ENCODE results near the gene ALDH3B1.

Gene ALDH3B1

DNA sequence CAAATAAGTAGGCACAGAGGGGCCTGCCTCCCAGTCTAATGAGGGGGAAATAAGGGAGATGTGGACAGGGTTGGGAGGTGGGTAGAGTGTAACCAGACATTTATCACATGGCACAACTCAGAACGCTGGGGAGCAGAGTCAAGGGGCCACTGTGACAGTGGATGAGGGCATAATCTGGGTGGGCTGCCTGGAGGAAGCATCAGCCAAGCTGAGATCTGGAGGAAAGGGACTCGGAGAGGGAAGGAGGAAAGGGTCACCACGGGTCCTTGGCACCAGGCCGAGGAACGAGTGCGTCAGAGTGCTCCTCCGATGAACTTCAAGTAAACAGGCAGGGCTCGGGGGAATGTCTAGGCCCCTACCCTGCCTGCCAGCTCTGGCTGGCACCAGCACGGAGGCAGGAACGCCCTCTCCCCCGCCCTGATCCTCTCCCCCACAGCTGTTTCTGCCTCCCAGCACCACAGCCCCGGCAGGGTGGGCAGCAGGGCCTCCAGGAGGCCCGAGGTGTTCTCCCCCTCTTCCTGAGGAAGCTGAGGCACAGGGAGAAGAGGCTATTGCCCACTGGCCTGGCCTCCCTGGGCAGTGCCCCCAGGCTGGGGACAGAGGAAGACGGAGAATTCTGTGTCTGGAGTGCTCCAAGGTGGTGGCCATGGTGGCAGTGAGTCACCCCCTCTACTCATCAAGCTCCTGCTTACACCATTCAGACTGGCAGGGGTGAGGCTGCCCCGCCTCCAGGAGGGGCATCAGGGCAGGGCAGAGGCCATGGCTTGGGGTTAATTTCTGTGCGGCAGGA lies 4.2 kb downstream of the ALDH3B1 start:
- DNase-seq, result no peak

DNA sequence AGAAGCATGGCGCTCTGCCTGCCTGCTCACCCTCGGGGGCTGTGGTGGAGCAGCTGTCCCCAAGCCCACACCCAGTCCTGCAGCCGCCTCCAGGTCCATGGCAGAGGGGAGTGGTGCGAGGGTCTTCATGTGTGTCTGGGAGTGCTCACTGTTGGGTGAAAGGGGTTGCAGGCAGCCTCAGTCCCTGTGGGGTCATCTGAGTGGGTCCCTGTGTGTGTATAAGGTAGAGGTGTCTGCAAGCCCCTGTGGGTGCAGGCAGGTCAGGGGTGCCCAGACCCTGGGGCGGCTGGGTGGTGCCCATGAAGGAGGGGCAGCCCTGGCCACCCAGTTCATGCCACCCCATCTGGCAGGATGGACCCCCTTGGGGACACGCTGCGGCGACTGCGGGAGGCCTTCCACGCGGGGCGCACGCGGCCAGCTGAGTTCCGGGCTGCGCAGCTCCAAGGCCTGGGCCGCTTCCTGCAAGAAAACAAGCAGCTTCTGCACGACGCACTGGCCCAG lies 4.9 kb downstream of the ALDH3B1 start:
- no peak for DNase-seq

DNA sequence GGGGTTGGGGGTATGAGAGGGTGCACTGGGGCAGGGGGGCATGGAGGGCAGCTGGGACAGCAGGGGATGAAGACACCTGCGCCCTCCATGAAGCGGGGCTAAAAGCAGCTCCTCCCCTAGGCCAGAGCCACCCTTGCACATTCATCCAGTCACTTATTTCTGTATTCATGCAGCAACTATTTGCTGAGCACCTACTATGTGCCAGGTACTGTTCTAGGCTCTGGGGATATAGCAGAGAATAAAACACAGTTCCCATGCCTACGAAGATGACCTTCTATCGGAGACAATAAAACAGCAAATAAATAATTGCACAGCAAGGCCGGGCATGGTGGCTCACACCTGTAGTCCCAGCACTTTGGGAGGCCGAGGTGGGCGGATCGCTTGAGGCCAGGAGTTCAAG lies 5.3 kb downstream of the ALDH3B1 start:
- DNase-seq, result no peak

DNA sequence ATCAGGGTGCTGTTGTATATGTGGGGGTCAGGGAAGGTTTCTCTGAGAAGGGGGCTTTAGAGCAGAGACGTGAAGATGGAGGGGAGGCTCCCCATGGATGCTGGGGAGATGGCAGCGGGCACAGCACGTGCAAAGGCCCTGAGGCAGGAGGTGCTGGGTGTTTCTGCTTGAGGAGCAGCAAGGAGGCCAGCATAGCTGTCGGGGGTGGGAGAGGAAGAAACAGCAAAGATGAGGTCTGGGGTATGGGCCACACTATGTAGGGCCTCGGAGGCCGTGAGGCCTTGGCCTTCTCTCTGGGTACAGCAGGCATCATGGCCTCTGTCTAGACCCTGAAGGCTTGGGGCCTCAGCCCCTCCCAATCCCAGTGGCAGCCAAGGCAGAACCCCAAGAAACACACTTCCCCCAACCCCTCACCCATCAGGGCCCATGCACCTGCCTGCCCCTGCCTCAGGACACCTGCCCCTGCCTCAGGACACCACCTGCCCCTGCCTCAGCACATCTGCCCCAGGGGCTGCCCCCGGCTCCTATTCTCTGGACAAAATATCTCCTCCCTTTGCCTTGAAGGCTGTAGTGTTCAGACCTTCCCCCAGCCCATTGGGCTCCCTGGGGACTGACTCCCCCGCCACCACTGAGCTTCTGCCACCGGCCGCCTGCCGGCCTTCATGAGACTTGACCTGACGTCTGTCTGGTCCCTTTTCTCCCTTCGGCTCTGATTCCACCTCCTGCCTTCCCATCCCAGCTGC lies 6.2 kb downstream of the ALDH3B1 start:
- no peak for DNase-seq

DNA sequence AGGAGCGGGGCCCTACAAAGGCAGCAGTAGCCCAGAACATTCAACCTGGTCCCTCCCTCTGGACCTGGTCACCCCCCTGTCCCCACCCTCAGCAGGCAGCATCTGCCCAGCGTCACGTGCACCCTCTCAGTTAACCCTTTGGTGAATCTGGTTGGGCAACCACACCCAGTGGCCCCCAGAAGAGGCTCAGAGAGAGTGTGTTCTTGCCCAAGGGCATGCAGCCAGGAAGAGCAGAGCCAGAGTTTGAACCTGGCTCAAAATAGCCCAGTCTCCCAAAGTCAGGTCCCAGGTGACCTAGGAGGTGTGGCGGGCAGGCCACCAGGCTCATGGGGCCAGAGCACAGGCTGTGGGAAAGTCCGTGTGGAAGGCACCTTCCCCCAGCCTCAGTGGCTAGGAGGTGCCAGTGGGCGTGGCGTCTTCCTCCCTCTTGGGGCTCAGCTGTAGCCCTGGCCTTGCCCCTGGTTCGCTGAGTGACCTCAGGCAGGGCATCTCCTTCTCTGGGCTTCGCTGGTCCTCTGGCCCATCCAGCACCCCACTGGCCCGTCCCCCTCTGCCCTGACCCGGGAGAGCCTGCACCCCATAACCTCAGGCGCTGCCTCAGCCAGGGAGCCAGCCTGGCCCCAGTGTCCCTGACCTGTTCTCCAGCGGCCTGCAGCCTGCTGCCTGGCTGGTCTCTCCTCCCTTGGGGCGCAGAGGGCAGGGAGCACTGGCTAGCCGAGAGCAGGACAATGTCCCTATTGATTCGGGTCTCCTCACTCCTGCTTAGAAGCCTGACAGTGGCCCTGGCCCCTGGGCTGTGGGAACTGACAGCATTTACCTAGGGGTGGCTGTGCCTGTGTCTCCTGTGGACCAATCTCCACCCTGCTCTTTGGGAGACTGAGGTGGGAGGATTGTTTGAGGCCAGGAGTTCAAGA lies 7.0 kb downstream of the ALDH3B1 start:
- DNase-seq, result no peak

DNA sequence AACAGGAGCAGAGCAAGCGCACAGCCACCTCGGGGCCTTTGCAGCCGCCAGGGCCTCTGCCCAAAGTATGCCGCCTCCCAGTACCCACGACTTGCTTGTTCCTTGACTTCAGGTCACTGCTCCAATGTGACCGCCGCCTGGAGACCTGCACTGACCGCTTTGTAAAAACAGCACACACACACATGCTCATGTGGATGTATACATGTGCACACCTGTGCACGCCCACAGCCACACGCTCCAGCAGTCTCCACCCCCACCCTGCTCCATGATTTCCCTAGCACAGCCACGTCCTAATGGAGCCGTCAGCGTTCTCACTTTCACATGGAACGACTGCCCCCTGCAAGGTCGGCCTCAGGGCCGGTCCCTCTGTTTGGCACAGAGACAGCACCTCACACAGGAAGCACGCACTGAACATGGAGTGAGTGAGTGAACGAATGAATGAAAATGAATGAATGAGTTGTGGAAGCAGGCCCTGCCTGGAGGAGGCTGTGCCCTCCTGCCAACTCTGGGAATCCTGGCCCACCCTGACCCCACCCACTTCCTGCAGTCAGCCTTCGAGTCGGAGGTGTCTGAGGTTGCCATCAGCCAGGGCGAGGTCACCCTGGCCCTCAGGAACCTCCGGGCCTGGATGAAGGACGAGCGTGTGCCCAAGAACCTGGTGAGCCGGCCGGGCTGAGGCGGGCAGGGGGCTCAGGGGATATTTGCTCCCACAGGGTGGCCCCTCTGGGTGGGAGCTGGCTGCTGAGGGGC lies 8.0 kb downstream of the ALDH3B1 start:
- DNase-seq, result no peak

DNA sequence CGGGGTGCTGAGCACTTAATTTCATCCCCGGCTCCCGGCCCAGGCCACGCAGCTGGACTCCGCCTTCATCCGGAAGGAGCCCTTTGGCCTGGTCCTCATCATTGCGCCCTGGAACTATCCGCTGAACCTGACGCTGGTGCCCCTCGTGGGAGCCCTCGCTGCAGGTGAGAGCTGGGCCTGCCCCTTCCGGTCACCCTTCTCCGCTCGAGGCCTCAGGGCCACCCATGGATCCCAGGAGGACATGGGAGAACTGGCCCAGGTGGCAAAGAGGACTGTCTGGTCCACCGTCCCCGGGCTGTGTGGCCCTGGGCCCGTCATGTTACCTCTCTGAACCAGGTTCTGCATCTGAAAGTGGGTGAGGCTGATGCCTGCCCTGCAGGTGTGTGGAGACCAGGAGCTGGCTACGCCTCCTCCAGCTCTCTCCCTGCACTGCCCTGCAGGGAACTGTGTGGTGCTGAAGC lies 8.6 kb downstream of the ALDH3B1 start:
- DNase-seq, result no peak

DNA sequence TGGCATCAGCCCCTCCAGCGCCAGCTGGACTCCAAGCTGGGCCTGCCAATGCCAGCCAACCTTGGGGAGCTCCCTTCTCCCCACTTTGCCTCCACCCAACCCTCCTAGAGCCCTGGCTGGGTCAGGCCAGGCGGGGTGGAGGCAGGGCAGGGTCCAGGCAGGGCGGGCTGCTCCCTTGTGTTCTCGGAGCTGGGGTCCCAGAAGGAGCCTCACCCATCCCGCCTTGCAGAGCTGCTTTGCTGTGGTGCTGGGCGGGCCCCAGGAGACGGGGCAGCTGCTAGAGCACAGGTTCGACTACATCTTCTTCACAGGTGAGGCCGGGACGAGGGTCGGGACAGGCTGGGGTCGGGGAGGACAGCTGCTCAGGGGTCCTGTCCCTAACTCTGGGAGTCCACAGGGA lies 9.4 kb downstream of the ALDH3B1 start:
- DNase-seq, result no peak

DNA sequence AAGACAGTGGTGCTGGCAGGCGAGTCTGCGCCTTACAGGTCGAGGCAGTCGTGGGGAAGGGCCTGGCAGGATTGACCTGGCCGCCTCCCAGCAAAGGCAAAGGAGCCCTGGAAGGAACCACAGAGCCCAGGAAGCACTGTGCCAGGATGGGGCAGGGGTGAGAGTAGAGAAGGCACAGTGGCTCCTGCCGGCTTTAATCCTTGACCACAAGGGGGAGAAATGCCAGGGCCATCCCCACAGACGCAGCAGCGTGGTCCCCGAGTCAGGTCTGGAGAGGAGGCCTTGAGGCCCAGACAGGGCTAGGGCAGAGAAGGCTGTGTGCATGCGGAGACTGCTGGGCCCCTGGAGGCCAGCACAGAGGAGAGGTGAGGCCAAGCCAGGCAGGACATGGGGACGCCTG lies 10.4 kb downstream of the ALDH3B1 start:
- DNase-seq, result no peak

DNA sequence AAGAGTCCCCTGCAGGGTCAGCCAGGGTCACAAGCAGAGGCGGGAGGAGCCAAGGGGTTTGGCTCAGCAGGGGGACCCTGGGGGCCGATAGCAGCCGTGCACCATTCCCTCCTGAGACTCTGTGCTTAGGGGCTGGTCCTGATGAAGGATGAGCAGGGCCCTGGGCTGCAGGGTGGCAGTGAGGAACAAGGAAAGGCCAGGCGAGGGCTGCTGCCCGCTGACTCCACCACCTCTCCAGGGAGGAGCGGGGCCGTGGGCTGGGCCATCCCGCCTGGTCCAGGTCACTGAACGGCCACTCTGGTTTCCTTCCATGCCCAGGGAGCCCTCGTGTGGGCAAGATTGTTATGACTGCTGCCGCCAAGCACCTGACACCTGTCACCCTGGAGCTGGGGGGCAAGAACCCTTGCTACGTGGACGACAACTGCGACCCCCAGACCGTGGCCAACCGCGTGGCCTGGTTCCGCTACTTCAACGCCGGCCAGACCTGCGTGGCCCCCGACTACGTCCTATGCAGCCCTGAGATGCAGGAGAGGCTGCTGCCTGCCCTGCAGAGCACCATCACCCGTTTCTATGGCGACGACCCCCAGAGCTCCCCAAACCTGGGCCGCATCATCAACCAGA lies 11.2 kb downstream of the ALDH3B1 start:
- DNase-seq, result no peak

DNA sequence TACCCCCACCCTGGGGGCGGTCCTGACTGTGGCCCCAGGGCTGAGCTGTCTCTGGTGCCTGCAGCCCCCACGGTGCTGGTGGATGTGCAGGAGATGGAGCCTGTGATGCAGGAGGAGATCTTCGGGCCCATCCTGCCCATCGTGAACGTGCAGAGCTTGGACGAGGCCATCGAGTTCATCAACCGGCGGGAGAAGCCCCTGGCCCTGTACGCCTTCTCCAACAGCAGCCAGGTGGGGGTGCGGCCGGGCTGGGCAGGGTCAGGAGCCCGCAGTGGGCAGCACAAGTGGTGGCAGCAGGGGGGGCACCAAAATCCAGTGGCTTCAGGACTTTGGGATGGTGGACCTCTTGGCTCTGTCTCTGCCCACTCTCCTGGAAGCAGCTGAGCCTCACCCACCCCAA lies 12.4 kb downstream of the ALDH3B1 start:
- DNase-seq, result no peak

DNA sequence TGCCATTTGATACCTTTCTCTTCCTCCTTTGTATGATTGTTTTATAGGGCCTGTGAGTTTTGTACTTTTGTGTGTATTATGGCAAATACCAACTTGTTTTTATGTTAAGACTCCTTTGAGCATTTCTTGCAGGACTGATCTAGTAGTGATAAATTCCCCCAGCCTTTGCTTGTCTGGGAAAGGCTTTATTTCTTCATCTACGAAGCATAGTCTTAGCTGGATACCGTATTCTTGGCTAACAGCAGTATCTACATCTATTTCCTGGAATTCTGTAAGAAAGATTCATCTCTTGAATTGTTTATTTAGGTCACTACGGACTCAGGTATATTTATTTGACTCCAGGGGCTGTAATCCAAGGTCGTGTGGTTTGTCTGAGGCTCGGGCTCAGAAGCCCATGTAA lies 14.4 kb downstream of the ALDH3B1 start:
- no peak for DNase-seq

DNA sequence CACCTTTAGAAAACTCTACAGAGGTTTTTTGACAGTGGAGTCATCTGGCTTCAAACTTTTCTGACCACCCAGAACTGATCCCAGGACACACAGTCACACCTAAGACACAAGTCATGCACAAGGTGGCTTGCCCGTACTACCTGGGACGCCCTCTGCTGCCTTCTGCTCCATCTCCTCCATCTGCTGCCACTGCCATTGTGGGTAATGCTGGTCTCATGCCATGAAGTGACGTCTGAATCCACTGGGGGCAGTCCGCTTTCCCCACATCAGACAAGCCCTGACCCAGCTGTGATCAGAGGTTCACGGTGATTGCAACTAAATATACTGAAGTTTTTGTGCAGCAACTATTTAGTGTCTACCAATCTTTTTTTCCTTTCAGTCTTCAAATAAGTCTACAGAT lies 14.9 kb downstream of the ALDH3B1 start:
- no peak for DNase-seq

DNA sequence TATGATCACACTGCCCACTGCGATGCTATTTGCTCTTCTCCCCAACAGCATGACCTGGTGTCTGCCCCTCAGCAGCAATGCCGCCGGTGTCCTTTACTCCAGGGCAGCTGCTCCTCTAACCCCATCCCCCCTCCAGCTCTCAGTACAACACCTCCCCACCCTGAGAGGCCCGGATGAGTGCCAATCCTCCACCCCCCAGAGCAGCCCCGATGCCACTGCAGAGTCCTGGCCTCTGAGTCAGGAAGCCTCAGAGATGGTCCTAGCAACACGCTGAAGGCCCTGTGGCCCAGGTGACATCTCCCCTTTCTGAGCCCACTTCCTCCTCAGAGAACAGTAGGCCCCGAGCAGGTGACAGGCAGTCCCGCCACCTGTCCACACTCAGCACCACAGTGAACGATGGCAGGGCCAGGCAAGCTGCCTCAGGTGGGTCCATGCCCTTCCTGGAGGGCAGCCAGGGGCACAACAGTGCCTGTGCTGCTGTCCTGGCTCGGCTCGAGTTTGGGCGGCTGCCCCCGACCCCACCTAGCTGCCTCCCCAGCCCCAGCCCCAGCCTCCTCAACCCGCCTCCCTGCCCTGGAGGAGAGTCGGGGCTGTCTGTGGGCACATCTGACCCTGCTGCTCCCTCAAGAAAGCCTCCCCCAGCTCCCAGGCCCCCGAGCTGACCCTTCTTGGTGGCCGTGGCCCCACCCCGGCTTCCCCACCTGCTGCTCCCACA lies 16.4 kb downstream of the ALDH3B1 start:
- no peak for DNase-seq

DNA sequence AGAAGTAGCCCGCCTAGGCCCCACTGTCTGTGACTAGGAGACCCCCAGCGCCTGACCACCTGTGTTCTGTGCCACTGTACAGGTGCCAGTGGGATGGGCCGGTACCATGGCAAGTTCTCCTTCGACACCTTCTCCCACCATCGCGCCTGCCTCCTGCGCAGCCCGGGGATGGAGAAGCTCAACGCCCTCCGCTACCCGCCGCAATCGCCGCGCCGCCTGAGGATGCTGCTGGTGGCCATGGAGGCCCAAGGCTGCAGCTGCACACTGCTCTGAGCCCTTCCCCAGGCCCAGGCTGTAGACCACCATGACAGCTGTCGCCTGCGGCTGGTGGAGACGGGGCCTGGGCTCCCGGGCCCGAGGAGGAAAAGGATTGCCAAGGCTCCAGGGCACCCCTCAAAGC lies 17.5 kb downstream of the ALDH3B1 start:
- DNase-seq, result no peak

DNA sequence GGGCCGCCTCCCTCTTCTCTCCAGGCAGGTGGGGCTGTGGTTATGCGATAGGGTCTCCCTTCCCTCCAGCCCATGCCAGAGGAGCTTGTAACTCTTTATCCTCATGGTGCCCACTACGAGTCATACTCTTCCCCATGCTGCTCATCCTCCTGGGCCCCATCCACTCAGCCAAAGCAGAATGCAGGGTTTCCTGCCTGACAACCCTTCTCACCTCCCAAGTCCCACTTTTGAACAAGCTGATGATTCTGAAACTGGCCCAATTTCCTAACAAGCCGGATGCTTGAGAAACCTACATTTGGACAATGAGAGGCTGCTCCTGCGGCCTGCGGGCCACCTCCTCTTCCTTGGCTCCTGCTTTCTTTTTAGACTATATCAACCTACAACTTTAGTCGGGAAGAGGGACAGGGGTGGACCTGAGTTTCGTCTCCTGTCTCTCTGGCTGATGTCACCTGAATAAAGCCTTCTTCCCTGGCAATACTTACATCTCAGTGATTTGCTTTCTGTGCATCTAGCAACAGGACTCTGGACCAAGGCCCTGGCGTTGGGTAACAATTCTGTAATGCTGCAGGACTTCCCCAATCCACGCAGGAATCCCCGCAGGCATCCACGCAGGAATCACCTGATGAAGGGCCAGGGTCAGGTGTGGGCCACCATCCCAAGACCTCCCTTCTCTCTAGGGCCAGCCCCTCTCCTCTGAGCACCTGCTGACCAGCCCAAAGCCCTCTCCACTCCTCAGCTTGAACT lies 18.8 kb downstream of the ALDH3B1 start:
- no peak for DNase-seq

DNA sequence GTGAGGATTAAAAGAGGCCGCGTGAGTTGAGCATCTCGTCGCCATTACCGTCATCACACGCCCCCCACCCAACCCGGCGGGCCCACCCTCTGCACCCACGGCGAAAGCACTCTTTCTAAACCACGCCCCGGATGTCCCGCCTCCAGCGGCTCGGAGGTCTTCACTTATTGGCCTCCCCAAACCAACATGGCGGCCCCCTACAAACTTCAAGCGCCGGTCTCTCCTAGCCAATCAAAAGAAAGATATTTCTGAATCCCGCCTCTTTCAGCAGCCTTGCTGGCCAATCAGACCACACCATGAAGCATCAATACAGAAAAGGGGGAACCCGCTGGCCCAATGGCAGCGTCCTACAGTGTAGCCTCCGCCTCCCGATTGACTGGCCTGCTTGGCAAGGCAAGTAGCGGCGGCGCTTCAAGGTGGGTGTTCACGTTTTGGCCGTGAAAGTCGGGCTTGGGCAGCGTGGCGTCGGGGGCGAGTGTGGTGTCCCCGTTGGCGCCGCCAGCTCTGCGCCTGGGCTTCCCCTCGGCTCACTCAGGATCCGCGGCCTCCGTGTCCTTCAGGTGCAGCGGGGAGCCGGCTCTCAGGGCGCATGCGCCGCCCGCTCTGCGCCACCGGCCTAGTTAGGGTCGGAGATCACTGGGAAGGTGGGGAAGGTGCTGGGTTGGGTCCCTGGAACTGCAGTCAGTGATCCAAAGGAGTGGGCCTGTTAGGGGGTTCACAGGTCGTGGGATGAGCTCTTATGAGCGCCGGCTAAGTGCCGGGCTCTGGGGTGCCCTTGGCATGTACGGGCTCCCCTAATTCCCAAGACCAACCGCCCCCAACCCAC lies 20.4 kb downstream of the ALDH3B1 start, which contains the start of gene NDUFS8:
TSS of gene NDUFS8 (plus strand) at position 364 of the 826 bp plus-strand sequence. CDS start 1,471 bp downstream, outside the sequence.
- DNase-seq, result peak; percentile 96

DNA sequence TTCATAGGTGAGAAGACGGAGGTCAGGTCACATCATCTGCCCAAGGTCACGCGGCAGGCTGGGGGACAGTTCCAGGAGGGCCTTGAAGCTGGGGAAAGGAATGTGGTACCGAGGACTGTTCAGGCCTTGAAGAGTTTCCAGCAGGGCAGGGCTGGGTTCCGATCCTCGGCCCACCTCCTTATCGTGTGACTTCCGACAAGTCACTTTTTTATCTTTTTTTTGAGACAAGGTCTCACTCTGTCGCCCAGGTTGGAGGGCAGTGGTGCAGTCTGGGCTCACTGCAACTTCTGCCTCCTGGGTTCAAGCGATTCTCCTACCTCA lies 21.0 kb downstream of the ALDH3B1 start:
- DNase-seq, result no peak

DNA sequence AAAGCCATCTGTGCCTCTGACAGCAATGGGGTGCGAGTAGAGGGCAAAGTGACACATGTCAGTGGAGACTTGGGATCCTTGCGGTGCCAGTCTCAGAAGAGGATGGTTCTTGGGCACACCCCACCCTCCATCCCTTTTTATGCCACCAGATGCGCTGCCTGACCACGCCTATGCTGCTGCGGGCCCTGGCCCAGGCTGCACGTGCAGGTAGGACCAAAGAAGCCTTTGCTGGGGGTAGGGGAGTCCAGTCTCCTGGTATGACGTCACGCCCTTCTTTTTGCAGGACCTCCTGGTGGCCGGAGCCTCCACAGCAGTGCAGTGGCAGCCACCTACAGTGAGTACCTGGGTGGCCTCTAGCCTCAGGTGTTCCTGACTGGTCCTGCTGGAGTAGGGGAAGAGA lies 21.9 kb downstream of the ALDH3B1 start:
- DNase-seq, result no peak

All from NCI-H2171 (cell line).